Progenitor cell of endocrine pancreas (in vitro differentiated cells): ENCODE results near the gene PLEKHG4B. TPM values are rescaled to one million over a fixed set of nuclear protein-coding genes. Genes with fewer than 3 reads are reported as not detected.
A peak's percentile ranks its signal among the peaks of the same experiment; 100 is the strongest.
"Not testable (repeated sequence)": the region's sequence is repeated elsewhere in the genome, so short reads cannot be mapped to it uniquely, and the experiment has no call there.

Experiments
- DNase-seq: peaks from one replicate; pipeline ENCODE4 v3.0.0; 2021; ENCODE audit warnings: low spot score; ENCODE audit not compliant: unreplicated experiment
- H3K27ac Mint-ChIP-seq: 2 replicates; pipeline ENCODE4 v1.8.0; 2021; ENCODE audit warnings: mild to moderate bottlenecking, moderate library complexity, mixed read lengths
- H3K27me3 Mint-ChIP-seq: 2 replicates; pipeline ENCODE4 v1.8.0; 2021; ENCODE audit warnings: mixed read lengths
- H3K36me3 Mint-ChIP-seq: 2 replicates; pipeline ENCODE4 v1.8.0; 2022; ENCODE audit warnings: mixed read lengths; ENCODE audit not compliant: insufficient read depth
- H3K4me1 Mint-ChIP-seq: 2 replicates; pipeline ENCODE4 v1.8.0; 2021; ENCODE audit warnings: low read depth, mixed read lengths
- H3K4me3 Mint-ChIP-seq: 2 replicates; pipeline ENCODE4 v1.8.0; 2021; ENCODE audit warnings: low read depth, mild to moderate bottlenecking, moderate library complexity, mixed read lengths
- H3K9me3 Mint-ChIP-seq: 2 replicates; pipeline ENCODE4 v1.8.0; 2021; ENCODE audit warnings: low read depth, mixed read lengths
- CTCF ChIP-seq: fragments of 200-600 bp; sonication (generic); IDR thresholded peaks from one replicate; pipeline ENCODE4 v1.5.0; 2021; ENCODE audit warnings: antibody characterized with exemption, mild to moderate bottlenecking; ENCODE audit not compliant: unreplicated experiment
- total RNA-seq: library from RNA; stranded (reverse); gene quantifications from 2 replicates; pipeline ENCODE4 v1.2.1, GENCODE V29; 2021

PLEKHG4B gene
- total RNA-seq, 1 donor from 2014 or later = 59.5 TPM

GRCh38 chr5:163338-163620 is 71.3 kb downstream of the PLEKHG4B start:
- H3K4me1 Mint-ChIP-seq = no peaks in the 10 kb centered on the region
- DNase-seq = no peak
- peaks cover 29% of the 10 kb centered on the region for H3K36me3 Mint-ChIP-seq
- no peak overlapping the region for H3K4me3 Mint-ChIP-seq
- peaks cover 3% of the 10 kb centered on the region for H3K9me3 Mint-ChIP-seq
- H3K27ac Mint-ChIP-seq = no peak overlapping the region
- H3K27me3 Mint-ChIP-seq = no peaks in the 10 kb centered on the region
- no peak for TF ChIP-seq CTCF

DNA sequence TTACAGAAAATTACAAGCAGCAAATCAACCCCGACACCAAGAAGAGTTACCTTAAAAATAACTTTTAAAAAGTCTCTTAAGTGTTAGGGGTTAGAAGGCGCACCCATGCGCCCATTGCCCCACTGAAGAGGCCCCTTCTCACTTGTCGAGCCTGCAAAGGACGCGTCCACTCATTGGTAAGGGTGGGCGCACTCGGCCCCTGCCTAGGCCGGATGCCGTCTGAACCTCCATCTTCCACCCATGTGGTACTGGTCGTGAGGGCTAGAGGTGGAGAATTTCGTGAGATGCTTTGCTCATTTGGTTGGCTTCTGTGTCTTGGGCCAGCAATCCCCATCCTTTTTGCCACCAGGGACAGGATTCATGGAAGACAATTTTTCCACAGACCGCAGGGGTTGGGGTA is 71.9 kb downstream of the PLEKHG4B start:
- Mint-ChIP-seq H3K4me3 (no peak overlapping the region), H3K9me3 (peaks cover 3% of the 10 kb centered on the region), H3K27ac (no peak overlapping the region), H3K36me3 (peaks cover 31% of the 10 kb centered on the region), H3K27me3 (no peaks in the 10 kb centered on the region), H3K4me1 (peaks cover 3% of the 10 kb centered on the region)
- DNase-seq = no peak
- no peak for TF ChIP-seq CTCF

DNA sequence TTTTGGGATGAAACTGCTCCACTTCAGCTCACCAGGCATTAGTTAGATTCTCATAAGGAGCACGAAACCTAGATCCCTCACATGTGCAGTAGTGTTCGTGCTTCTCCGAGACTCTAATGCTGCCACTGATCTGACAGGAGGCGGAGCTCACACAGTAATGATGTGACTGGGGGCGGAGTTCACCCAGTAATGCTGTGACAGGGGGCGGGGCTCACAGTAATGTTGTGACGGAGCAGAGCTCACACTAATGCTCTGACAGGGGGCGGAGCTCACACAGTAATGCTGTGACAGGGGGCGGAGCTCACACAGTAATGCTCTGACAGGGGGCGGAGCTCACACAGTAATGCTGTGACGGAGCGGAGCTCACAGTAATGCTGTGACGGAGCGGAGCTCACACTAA is 72.3 kb downstream of the PLEKHG4B start:
- peak overlapping the region; percentile 69 for H3K27ac Mint-ChIP-seq
- no peak for DNase-seq
- no peak for TF ChIP-seq CTCF
- peaks cover 30% of the 10 kb centered on the region for H3K36me3 Mint-ChIP-seq
- H3K9me3 Mint-ChIP-seq = peaks cover 3% of the 10 kb centered on the region
- H3K4me1 Mint-ChIP-seq = peaks cover 3% of the 10 kb centered on the region
- no peaks in the 10 kb centered on the region for H3K27me3 Mint-ChIP-seq
- no peak overlapping the region for H3K4me3 Mint-ChIP-seq

GRCh38 chr5:164783-165182 is 72.8 kb downstream of the PLEKHG4B start:
- H3K4me3 Mint-ChIP-seq, H3K27me3 Mint-ChIP-seq: not testable (repeated sequence)
- peaks cover 28% of the 10 kb centered on the region for H3K36me3 Mint-ChIP-seq

DNA sequence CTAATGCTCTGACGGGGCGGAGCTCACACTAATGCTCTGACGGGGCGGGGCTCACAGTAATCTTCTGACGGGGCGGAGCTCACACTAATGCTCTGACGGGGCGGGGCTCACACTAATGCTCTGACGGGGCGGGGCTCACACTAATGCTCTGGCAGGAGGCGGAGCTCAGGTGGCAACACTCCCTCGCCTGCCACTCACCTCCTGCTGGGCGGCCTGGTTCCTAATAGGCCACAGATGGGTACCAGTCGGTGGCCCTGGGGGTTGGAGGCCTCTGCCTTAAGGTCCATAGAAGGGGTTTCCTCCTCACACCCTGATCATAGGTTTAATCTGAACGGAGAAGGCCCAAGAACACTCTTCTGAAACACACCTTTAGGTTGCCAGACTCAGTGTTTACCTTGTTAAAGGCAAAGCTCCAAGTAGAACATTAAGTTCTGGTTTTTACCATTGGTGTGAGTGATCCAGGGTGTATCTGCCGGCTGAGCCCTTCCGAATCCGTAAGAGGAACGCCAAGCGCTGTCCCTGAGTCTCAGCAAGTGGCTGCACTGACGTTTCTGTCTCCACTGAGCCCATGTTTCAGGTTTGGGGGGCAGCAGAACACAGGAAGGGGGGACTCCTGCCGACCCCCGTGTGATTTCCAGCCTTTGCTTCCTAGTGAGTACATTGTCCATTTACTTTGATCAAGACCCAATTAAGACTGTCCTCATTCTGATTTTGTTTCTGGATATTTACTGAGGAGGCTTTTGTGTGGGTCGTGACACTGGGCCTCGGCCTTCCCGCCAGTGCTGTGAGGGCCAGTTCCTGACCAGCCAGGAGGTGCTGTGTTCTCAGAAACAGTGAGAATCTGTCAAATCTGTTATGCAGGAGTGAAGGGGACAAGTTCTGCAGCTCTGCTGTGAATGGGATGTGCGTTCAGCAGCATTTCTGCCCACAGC is 74.7 kb downstream of the PLEKHG4B start:
- Mint-ChIP-seq H3K4me1 (peaks cover 3% of the 10 kb centered on the region), H3K27me3 (no peaks in the 10 kb centered on the region), H3K36me3 (peaks cover 15% of the 10 kb centered on the region), H3K4me3 (no peak overlapping the region), H3K9me3 (peaks cover 3% of the 10 kb centered on the region), H3K27ac (no peak overlapping the region)
- no peak for DNase-seq
- no peak for TF ChIP-seq CTCF

More at GRCh38 chr5:164783-165182, 72.8 kb downstream of the PLEKHG4B start:
- not testable (repeated sequence) for H3K27ac Mint-ChIP-seq, H3K9me3 Mint-ChIP-seq, H3K4me1 Mint-ChIP-seq, DNase-seq

DNA sequence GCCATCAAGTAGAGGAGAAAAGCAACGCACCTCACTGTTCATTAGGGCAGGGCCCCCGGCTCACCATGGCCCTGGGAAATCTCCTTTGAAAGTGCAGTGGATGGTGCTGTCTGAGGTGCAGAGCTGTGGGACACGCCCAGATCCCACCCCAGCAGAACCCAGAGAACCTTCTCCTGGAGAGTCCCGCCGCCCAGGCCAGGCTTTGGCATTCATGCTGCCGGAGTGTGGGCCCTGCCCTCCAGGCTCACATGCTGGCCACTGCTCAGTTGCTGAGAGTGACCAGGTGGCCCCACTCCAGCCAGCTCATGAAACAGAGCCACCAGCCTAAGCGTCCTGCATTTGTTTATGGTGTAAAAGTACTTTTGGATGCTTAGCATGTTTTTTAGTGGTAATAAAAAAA is 75.5 kb downstream of the PLEKHG4B start:
- peaks cover 3% of the 10 kb centered on the region for H3K4me1 Mint-ChIP-seq
- no peak overlapping the region for H3K4me3 Mint-ChIP-seq
- H3K9me3 Mint-ChIP-seq = peaks cover 3% of the 10 kb centered on the region
- H3K27ac Mint-ChIP-seq = no peak overlapping the region
- no peaks in the 10 kb centered on the region for H3K27me3 Mint-ChIP-seq
- H3K36me3 Mint-ChIP-seq = peaks cover 15% of the 10 kb centered on the region
- TF ChIP-seq CTCF = no peak
- no peak for DNase-seq
